Stimulated activated naive CD8-positive, alpha-beta T cell treated with anti-CD3 and anti-CD28 coated beads, Interleukin-15, amount 100 ng/mL, for 72 hours (primary cell): ENCODE results near the gene GABARAPL1.
"Not testable (repeated sequence)": the region's sequence is repeated elsewhere in the genome, so short reads cannot be mapped to it uniquely, and the experiment has no call there.

Experiments used
- ATAC-seq: fragments of 150-1000 bp; cut with Tn5 transposase; 2 replicates; pipeline ENCODE4 v1.10.0; 2021; ENCODE audit warnings: mild to moderate bottlenecking, moderate library complexity
- DNase-seq, 2 donors: peaks; one replicate each; pipeline ENCODE4 v3.0.0; 2021 to 2022
- H3K27ac Mint-ChIP-seq, 2 donors: one replicate each; pipeline ENCODE4 v1.8.0; 2022; ENCODE audit warnings: mild to moderate bottlenecking in 2 of 2, mixed read lengths in 2 of 2, moderate library complexity in 2 of 2
- H3K27me3 Mint-ChIP-seq: one replicate; pipeline ENCODE4 v1.8.0; 2022; ENCODE audit warnings: mixed read lengths
- H3K4me1 Mint-ChIP-seq: one replicate; pipeline ENCODE4 v1.8.0; 2022; ENCODE audit warnings: mild to moderate bottlenecking, mixed read lengths
- H3K4me3 Mint-ChIP-seq, 2 donors: one replicate each; pipeline ENCODE4 v1.8.0; 2022; ENCODE audit warnings: mild to moderate bottlenecking in 2 of 2, mixed read lengths in 2 of 2, moderate library complexity in 1 of 2
- H3K9me3 Mint-ChIP-seq, 2 donors: one replicate each; pipeline ENCODE4 v1.8.0; 2022; ENCODE audit warnings: mixed read lengths in 2 of 2

Gene GABARAPL1

DNA sequence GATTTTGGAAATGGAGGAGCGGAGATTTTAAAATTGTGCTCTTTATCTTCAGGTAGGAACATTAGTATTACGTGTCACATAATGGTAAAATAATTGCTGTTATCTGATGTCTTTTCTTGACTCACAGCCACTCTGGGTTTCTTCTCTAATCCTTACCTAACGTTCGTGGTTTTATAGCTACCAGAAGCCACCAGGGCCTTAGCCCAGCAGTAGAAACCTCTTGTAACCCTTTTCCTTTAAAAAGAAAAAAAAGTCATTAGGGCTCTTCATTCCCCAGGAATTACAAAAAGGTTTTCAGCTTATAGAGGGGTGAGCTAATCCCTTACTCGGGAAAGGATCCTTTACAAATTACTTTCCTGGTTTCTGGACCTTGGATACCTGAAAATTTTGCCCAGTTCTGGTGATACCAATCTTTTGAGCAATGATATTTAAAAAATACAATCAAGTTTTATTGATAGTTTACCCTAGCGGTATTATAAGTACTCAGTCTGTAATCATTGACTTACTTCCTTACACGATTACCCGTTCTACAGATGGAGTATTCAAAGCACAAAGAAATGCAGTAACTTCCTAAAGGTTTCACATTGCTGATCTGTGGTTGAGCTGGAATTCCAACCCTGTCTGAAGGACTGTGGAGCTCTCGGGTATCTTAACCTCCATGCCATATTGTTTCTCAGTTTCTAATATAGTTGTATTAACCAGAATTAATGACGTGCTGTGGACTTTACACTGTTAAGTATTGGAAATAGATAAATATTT lies 1.6 kb downstream of the GABARAPL1 start:
- H3K4me1 Mint-ChIP-seq: peaks cover 32% of the 10 kb centered on the region
- no peak overlapping the region for H3K27ac Mint-ChIP-seq
- H3K4me3 Mint-ChIP-seq: peak overlapping the region; percentile 95 to 99
- no peaks in the 10 kb centered on the region for H3K27me3 Mint-ChIP-seq
- H3K9me3 Mint-ChIP-seq: no peaks in the 10 kb centered on the region
- no peak for ATAC-seq
- DNase-seq: no peak

DNA sequence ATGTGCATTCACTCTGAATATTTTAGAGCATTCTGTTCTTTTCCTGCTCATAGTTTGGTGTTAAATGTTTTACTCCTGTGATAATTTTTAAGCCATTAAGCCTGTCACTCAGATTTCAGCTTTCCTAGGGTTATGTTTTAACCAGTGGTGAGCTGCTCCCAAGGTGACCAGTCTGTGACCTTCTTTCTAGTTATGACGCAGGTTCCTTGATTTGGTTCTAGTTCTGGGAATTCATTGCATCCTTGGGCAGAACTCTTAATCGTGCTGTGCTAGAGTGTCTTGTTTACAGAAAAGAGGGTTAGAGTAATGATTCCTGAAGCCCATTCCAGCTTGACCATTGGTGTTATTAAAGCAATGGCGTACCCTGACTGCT lies 2.2 kb downstream of the GABARAPL1 start:
- DNase-seq: no peak
- H3K27me3 Mint-ChIP-seq: no peaks in the 10 kb centered on the region
- H3K4me1 Mint-ChIP-seq: peaks cover 32% of the 10 kb centered on the region
- no peaks in the 10 kb centered on the region for H3K9me3 Mint-ChIP-seq
- H3K4me3 Mint-ChIP-seq: peak overlapping the region; percentile 95 to 99
- no peak overlapping the region for H3K27ac Mint-ChIP-seq
- ATAC-seq: no peak

DNA sequence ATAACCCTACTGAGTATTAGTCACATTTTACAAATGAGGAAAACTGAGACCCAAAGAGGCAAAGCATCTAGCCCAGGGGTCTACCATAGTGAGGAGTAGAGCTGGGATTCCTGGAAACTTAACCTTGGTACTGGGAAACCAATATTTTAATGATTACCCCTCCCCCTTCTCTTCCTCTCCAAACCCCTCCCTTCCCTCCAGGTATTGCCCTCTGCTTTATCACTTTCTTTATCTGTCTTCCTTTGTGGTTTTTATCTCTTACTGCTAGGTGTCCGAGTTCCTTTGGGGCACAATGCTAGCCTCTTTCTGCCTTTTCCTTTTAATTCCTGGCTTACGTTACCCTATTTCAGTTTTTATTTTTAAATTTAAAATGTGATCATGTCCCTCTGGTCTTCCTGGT lies 2.8 kb downstream of the GABARAPL1 start:
- Mint-ChIP-seq H3K27ac (no peak overlapping the region), H3K4me1 (peaks cover 32% of the 10 kb centered on the region), H3K4me3 (peak overlapping the region; percentile 33 to 42), H3K9me3 (no peaks in the 10 kb centered on the region), H3K27me3 (no peaks in the 10 kb centered on the region)
- no peak for ATAC-seq
- DNase-seq: no peak

DNA sequence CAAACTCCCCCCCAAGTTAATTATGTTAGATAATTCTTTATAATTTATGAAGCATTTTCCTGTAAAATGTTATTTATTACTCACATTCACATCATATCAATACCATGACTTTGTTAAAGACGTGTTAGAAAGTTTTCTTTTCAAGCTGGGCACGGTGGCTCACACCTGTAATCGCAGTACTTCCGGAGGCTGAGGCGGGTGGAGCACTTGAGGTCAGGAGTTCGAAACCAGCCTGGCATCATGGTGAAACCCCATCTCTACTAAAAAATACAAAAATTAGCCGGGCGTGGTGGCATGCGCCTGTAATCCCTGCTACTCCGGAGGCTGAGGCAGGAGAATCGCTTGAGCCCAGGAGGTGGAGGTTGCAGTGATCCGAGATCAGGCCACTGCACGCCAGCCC lies 3.3 kb downstream of the GABARAPL1 start:
- not testable (repeated sequence) for H3K27ac Mint-ChIP-seq

DNA sequence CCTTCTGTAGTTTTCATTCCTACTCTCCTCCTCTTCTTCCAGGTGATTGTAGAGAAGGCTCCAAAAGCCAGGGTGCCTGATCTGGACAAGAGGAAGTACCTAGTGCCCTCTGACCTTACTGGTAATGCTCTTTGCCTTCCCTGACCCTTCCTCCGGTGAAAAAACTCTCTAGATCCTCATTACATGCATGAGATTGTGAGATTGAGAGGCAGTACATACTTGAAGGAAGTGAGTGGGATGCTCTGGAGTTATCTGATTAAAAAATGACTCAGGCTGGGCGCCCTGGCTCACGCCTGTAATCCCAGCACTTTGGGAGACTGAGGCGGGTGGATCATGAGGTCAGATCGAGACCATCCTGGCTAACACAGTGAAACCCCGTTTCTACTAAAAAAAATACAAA lies 5.3 kb downstream of the GABARAPL1 start:
- Mint-ChIP-seq H3K9me3 (no peaks in the 10 kb centered on the region), H3K27ac (no peak overlapping the region), H3K4me3 (no peak overlapping the region), H3K27me3 (no peaks in the 10 kb centered on the region), H3K4me1 (peaks cover 32% of the 10 kb centered on the region)
- DNase-seq (no peak), ATAC-seq (no peak)

More for the DNA sequence above, 3.3 kb downstream of the GABARAPL1 start:
- H3K27me3 Mint-ChIP-seq, H3K9me3 Mint-ChIP-seq, DNase-seq, ATAC-seq: not testable (repeated sequence)
- Mint-ChIP-seq H3K4me3 (peak overlapping the region in 1 of 2 donors; percentile 31), H3K4me1 (peaks cover 37% of the 10 kb centered on the region)

DNA sequence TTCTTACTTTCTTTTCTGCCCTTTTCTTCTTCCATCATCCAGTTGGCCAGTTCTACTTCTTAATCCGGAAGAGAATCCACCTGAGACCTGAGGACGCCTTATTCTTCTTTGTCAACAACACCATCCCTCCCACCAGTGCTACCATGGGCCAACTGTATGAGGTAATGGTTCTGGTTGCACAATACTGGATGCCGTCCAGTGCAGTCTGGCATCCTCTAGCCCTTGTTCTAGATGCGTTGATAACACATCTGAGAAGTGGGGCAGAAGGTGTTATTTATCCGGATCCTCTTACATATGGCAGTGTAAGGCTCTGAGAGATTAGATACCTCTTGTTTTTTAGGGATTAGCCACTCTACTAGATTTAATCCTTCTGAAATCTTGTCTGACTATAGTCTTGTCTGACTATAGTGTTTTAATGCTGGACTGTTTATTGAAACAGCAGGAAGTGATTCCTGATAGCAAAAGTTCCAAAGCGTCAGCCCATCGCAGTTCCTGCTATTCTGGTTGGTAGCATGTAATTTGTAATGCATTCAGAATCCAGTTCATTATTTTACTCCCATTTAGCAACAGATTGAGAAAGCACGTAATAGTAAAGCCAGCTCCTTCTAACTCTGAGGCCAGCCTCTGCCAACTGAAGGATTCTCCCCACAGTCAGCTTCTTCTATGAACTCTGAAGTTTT lies 7.9 kb downstream of the GABARAPL1 start:
- Mint-ChIP-seq H3K27ac (no peak overlapping the region), H3K27me3 (no peaks in the 10 kb centered on the region), H3K4me3 (no peak overlapping the region), H3K4me1 (peaks cover 17% of the 10 kb centered on the region), H3K9me3 (no peaks in the 10 kb centered on the region)
- ATAC-seq (no peak), DNase-seq (no peak)

DNA sequence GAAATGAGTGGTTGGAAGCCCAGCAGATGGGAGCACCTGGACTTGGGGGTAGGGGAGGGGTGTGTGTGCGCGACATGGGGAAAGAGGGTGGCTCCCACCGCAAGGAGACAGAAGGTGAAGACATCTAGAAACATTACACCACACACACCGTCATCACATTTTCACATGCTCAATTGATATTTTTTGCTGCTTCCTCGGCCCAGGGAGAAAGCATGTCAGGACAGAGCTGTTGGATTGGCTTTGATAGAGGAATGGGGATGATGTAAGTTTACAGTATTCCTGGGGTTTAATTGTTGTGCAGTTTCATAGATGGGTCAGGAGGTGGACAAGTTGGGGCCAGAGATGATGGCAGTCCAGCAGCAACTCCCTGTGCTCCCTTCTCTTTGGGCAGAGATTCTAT lies 9.2 kb downstream of the GABARAPL1 start:
- ATAC-seq: no peak
- Mint-ChIP-seq H3K4me1 (peaks cover 11% of the 10 kb centered on the region), H3K9me3 (no peaks in the 10 kb centered on the region), H3K27me3 (no peaks in the 10 kb centered on the region), H3K27ac (no peak overlapping the region), H3K4me3 (no peak overlapping the region)
- no peak for DNase-seq

DNA sequence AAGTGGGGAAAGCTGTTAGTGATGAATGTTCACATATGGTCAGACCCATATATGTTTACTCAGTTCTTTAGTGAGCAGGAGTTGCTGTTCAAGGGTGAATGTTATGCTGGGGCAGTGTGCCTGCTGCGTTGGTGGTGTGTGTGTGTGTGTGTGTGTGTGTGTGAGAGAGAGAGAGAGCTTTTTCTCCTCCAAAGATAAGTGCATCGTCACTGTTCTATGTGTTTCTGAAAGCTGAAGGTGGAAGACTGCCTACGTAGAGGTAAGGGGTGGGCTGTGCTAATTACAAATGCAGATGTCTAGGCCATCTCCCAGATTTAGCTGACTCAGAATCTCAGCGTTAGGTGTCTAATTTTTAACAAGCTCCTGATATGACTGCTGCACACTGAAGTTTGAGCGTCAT lies 10.5 kb downstream of the GABARAPL1 start:
- Mint-ChIP-seq H3K9me3 (no peaks in the 10 kb centered on the region), H3K27ac (no peak overlapping the region), H3K27me3 (no peaks in the 10 kb centered on the region), H3K4me3 (no peak overlapping the region), H3K4me1 (peaks cover 21% of the 10 kb centered on the region)
- DNase-seq (no peak), ATAC-seq (no peak)

DNA sequence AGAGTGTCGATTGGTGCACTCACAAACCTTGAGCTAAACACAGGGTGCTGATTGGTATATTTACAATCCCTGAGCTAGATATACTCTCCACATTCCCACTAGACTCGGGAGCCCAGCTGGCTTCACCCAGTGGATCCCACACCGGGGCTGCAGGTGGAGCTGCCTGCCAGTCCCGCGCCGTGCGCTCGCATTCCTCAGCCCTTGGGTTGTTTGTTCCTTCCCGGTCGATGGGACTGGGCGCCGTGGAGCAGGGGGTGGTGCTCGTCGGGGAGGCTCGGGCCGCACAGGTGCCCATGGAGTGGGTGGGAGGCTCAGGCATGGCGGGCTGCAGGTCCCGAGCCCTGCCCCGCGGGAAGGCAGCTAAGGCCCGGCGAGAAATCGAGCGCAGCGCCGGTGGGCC lies 12.7 kb downstream of the GABARAPL1 start:
- not testable (repeated sequence) for H3K27ac Mint-ChIP-seq, ATAC-seq, DNase-seq, H3K4me3 Mint-ChIP-seq, H3K27me3 Mint-ChIP-seq, H3K9me3 Mint-ChIP-seq
- peaks cover 24% of the 10 kb centered on the region for H3K4me1 Mint-ChIP-seq

DNA sequence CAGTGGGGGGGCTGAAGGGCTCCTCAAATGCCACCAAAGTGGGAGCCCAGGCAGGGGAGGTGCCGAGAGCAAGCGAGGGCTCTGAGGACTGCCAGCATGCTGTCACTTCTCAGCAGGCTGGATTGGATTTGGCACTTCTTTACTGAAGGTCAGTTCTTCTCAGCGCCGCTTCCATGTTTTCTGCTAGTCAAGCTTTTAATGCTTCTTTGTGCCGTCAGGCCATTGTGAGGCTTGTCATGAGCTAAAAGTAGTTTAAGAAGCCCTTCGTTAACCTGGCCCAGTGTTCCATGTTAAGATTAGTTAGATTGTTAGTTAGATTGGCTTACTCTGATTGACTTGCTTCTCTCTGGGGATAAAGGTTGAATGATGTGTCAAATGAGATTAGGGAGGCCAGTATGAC lies 13.4 kb downstream of the GABARAPL1 start:
- no peak overlapping the region for H3K4me3 Mint-ChIP-seq
- H3K27ac Mint-ChIP-seq: no peak overlapping the region
- H3K9me3 Mint-ChIP-seq: no peaks in the 10 kb centered on the region
- peaks cover 19% of the 10 kb centered on the region for H3K4me1 Mint-ChIP-seq
- DNase-seq (no peak), ATAC-seq (no peak)
- H3K27me3 Mint-ChIP-seq: no peaks in the 10 kb centered on the region

DNA sequence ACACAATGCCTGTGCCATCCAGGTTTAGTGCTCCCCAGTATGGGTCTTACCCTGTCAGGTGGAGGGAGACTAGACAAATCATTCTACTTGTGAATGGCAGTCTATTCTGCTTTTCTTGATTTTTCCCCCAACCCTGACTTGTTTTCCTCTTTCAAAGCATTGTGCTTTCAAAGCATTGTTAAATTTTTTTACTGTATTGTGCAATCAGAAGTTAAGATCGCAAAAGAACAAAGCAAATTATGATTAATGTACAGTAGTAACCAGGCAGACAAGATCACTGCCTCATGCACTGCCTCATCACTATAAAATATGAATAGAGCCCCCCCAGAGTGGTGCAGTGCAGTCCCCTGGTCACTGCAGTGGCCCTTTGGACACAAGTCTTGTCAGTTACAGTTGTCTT lies 14.1 kb downstream of the GABARAPL1 start:
- Mint-ChIP-seq H3K4me1 (peaks cover 19% of the 10 kb centered on the region), H3K4me3 (no peak overlapping the region), H3K27ac (no peak overlapping the region), H3K27me3 (no peaks in the 10 kb centered on the region), H3K9me3 (no peaks in the 10 kb centered on the region)
- DNase-seq (no peak), ATAC-seq (no peak)

DNA sequence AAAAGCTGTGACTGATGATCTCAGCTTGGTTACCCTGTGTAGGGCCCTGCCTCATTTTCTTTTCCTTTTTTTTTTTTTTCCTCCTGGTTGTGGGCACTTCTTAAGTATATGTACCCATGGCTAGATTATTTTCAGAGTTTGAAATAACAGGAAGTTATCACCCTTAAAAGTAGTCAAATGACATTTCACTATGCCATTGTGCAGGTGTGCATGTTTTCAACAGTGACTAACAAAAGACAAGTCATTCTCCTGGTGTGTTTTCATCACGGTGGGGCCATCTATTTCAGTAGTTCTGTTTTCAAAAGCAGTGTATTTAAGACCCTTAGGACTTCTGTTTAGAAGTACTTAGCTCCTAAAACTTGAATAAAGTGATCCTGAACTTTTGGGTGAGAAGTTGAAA lies 15.0 kb downstream of the GABARAPL1 start:
- DNase-seq (no peak), ATAC-seq (no peak)
- Mint-ChIP-seq H3K9me3 (no peaks in the 10 kb centered on the region), H3K27me3 (no peaks in the 10 kb centered on the region), H3K4me1 (peaks cover 19% of the 10 kb centered on the region), H3K4me3 (no peak overlapping the region), H3K27ac (peak overlapping the region in 1 of 2 donors; percentile 29)

DNA sequence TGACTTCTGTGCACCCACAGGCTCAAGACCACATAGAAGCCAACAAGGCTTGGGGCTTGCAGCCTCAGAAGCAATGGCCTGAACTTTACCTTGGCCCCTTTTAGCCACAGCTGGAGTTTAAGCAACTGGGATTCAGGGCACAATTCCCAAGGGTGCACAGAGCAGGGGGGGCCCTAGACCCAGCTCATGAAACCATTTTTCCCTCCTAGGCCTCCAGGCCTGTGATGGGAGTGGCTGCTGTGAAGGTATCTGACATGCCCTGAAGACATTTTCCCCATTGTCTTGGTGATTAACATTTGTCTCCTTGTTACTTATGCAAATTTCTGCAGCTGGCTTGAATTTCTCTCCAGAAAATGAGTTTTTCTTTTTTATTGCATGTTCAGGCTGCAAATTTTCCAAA lies 21.9 kb downstream of the GABARAPL1 start:
- DNase-seq: no peak
- no peak overlapping the region for H3K4me3 Mint-ChIP-seq
- peaks cover 19% of the 10 kb centered on the region for H3K4me1 Mint-ChIP-seq
- H3K27ac Mint-ChIP-seq: no peak overlapping the region
- H3K9me3 Mint-ChIP-seq: peaks cover 14 to 19% of the 10 kb centered on the region in 2 donors
- no peak for ATAC-seq
- no peaks in the 10 kb centered on the region for H3K27me3 Mint-ChIP-seq

DNA sequence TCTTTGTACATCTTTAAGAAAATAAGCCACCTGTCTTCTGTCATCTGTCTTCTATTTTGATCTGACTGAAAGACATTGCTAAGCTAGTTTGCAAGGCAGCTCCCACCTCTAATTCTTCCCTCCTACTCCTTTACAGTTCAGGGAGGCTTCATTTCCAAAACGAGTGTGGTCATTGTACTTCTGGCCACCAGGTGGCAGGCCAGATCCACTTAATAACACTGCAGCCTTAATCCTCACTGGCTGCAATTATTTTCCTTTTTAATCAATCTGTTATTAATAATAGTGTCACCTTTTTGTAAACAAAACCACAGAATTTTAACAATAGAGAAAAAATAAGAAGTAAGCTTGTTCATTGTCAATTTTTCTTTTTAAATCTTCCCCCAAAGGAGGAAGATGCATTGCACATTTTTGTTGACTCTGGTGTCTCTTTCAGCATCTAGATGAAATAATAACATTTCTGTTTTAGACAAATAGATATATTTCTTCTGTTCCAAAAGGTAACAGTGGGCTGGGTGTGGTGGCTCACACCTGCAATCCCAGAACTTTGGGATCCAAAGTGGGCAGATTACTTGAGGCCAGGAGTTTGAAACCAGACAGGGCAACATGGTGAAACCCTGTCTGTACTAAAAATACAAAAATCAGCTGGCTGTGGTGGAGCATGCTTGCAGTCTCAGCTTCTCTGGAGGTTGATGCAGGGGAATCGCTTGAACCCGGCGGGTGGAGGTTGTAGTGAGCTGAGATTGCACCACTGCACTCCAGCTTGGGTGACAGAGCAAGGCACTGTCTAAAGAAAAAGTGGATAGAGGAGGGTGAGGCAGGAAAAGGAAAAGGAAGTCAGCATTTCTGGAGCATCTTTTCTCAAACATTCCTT lies 23.3 kb downstream of the GABARAPL1 start:
- no peak overlapping the region for H3K4me3 Mint-ChIP-seq
- peak; percentile 29 to 38 for DNase-seq
- peaks cover 19% of the 10 kb centered on the region for H3K4me1 Mint-ChIP-seq
- no peaks in the 10 kb centered on the region for H3K27me3 Mint-ChIP-seq
- peaks cover 14 to 19% of the 10 kb centered on the region in 2 donors for H3K9me3 Mint-ChIP-seq
- peak overlapping the region in 1 of 2 donors; percentile 29 for H3K27ac Mint-ChIP-seq
- peak; percentile 56 for ATAC-seq

DNA sequence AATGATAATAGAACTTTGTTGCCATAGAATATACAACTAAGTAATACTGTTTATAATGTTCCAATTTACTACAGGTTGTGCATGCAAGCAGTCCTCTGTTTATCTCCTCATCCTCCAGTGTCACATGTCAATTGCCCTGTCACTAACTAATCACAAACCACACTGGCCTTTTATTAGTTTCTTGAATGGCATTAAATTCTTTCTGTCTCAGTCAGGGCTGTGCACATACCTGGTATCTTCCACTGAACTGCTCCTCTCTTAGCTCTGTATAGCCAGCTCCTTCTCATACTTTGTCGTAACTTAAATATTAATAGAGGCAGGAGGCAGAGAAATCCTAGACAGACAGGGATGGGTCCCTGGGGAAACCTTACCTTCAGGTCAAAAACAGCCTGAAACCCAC lies 24.0 kb downstream of the GABARAPL1 start:
- Mint-ChIP-seq H3K9me3 (peaks cover 14 to 19% of the 10 kb centered on the region in 2 donors), H3K27me3 (no peaks in the 10 kb centered on the region), H3K4me1 (peaks cover 20% of the 10 kb centered on the region), H3K27ac (no peak overlapping the region), H3K4me3 (no peak overlapping the region)
- no peak for ATAC-seq
- no peak for DNase-seq

DNA sequence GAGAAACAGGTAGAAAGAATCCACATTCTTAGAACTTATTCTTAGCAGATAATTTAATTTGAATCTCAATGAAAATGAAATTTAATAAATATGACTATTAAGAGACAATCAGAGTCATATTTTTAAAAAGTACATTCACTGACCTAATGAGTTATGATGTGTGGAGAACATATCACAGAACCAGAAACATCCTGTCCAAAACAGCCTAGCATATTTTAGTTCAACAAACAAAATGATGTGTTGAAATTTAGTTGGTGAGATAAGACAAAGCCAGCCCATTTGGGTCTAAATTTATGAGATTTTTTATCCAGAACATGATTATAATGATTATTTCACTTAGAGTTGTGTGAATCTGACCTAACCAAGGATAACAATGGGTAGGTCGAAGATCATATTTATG lies 25.8 kb downstream of the GABARAPL1 start:
- H3K9me3 Mint-ChIP-seq: peaks cover 13 to 19% of the 10 kb centered on the region in 2 donors
- DNase-seq (no peak), ATAC-seq (no peak)
- H3K4me3 Mint-ChIP-seq: no peak overlapping the region
- no peak overlapping the region for H3K27ac Mint-ChIP-seq
- no peaks in the 10 kb centered on the region for H3K27me3 Mint-ChIP-seq
- peaks cover 36% of the 10 kb centered on the region for H3K4me1 Mint-ChIP-seq
